Right kidney (tissue), 1 donor: ENCODE data around the gene AMOTL2.

ENCODE experiments used
- DNase-seq: peaks from one replicate; pipeline ENCODE4 v3.0.0-alpha.2; 2016

Gene AMOTL2

GRCh38 chr3:134353831-134354611, 20.2 kb downstream of the AMOTL2 start:
- peak; percentile 64 for DNase-seq

GRCh38 chr3:134353171-134353825, 20.9 kb downstream of the AMOTL2 start:
- peak; percentile 53 for DNase-seq

GRCh38 chr3:134352031-134352671, 22.1 kb downstream of the AMOTL2 start:
- no peak for DNase-seq

GRCh38 chr3:134351427-134351826, 22.8 kb downstream of the AMOTL2 start:
- DNase-seq: no peak

GRCh38 chr3:134350861-134351311, 23.4 kb downstream of the AMOTL2 start:
- DNase-seq: no peak

- DNase-seq: no peak
These were observed 24.0 kb downstream of the AMOTL2 start for GRCh38 chr3:134350266-134350665.

- DNase-seq: no peak
These were observed 25.7 kb downstream of the AMOTL2 start for GRCh38 chr3:134348524-134348923.

- DNase-seq: no peak
These were observed 26.7 kb downstream of the AMOTL2 start for GRCh38 chr3:134347551-134347950.

GRCh38 chr3:134346744-134347143, 27.5 kb downstream of the AMOTL2 start:
- no peak for DNase-seq

GRCh38 chr3:134345202-134345601, 29.0 kb downstream of the AMOTL2 start:
- DNase-seq: no peak

GRCh38 chr3:134344560-134344959, 29.7 kb downstream of the AMOTL2 start:
- no peak for DNase-seq

- DNase-seq: no peak
These were observed 32.0 kb downstream of the AMOTL2 start for GRCh38 chr3:134342259-134342658.

- DNase-seq: no peak
These were observed 32.9 kb downstream of the AMOTL2 start for GRCh38 chr3:134341389-134341788.

- DNase-seq: no peak
These were observed 33.3 kb downstream of the AMOTL2 start for GRCh38 chr3:134340982-134341365.

- no peak for DNase-seq
These were observed 33.8 kb downstream of the AMOTL2 start for GRCh38 chr3:134340362-134340981.

GRCh38 chr3:134339913-134340312, 34.3 kb downstream of the AMOTL2 start:
- no peak for DNase-seq

GRCh38 chr3:134339331-134339730, 34.9 kb downstream of the AMOTL2 start:
- DNase-seq: no peak

GRCh38 chr3:134338516-134339261, 35.6 kb downstream of the AMOTL2 start:
- no peak for DNase-seq

GRCh38 chr3:134338201-134338512, 36.1 kb downstream of the AMOTL2 start:
- no peak for DNase-seq

GRCh38 chr3:134337511-134338200, 36.6 kb downstream of the AMOTL2 start:
- DNase-seq: no peak

GRCh38 chr3:134337071-134337482, 37.2 kb downstream of the AMOTL2 start:
- no peak for DNase-seq

- DNase-seq: no peak
These were observed 37.7 kb downstream of the AMOTL2 start for GRCh38 chr3:134336587-134336986.
